Erythroblast (primary cell): ENCODE data around the gene PDLIM5.

Source experiments
- GATA1 ChIP-seq: IDR thresholded peaks from 2 replicates; pipeline ENCODE4 v1.6.1; 2011; ENCODE audit warnings: low read depth, mild to moderate bottlenecking, control low read depth, low read length, moderate library complexity
- POLR2A ChIP-seq: IDR thresholded peaks from 2 replicates; pipeline ENCODE4 v1.6.1; 2011; ENCODE audit warnings: mild to moderate bottlenecking, low read length

GRCh38 chr4:94641702-94642560 is 190.2 kb downstream of the PDLIM5 start:
- TF ChIP-seq POLR2A, result no peak
- no peak for TF ChIP-seq GATA1
